CD14-positive monocyte (primary cell): ENCODE measurements around the gene MACROD1. TPM values are rescaled to one million over a fixed set of nuclear protein-coding genes. Genes with fewer than 3 reads are reported as not detected.

Experiments used
- DNase-seq, 3 donors: peaks; one replicate each; pipeline ENCODE4 v3.0.0-alpha.2; 2011 to 2022
- H2AFZ ChIP-seq: 2 replicates; pipeline ENCODE4 v1.6.0; 2012; ENCODE audit warnings: mild to moderate bottlenecking, low read depth, low read length, inconsistent platforms; ENCODE audit not compliant: insufficient read depth, poor library complexity, severe bottlenecking
- H3K27ac ChIP-seq, 2 donors: 1 replicate in 1 of 2; 2 replicates in 1 of 2; pipeline ENCODE4 v1.5.1; 2012 to 2013; ENCODE audit warnings: low read length in 2 of 2, control low read depth in 1 of 2, inconsistent platforms in 1 of 2, low read depth in 1 of 2, mild to moderate bottlenecking in 1 of 2
- H3K27me3 ChIP-seq, 2 donors: one replicate each; pipeline versions ENCODE4 v1.6.0 to v1.6.1; 2011 to 2013; ENCODE audit warnings: low read length in 2 of 2; ENCODE audit not compliant: control insufficient read depth in 2 of 2, insufficient read depth in 2 of 2
- H3K36me3 ChIP-seq, 2 donors: replicated peaks in 1 of 2; 1 replicate in 1 of 2; 2 replicates in 1 of 2; pipeline versions ENCODE4 v1.5.1 to v1.6.1; 2012 to 2013; ENCODE audit warnings: low read length in 2 of 2, control low read depth in 1 of 2, inconsistent platforms in 1 of 2, mild to moderate bottlenecking in 1 of 2; ENCODE audit not compliant: insufficient read depth in 2 of 2, control insufficient read depth in 1 of 2
- H3K4me1 ChIP-seq, 2 donors: 1 replicate in 1 of 2; 2 replicates in 1 of 2; pipeline versions ENCODE4 v1.5.1 to v1.6.1; 2012 to 2013; ENCODE audit warnings: low read length in 2 of 2, control low read depth in 1 of 2, inconsistent platforms in 1 of 2, mild to moderate bottlenecking in 1 of 2, moderate library complexity in 1 of 2; ENCODE audit not compliant: insufficient read depth in 2 of 2, control insufficient read depth in 1 of 2
- H3K4me2 ChIP-seq: replicated peaks from 2 replicates; pipeline ENCODE3; 2012; ENCODE audit warnings: low read length, moderate library complexity, mild to moderate bottlenecking; ENCODE audit not compliant: poor library complexity, severe bottlenecking; ENCODE audit errors: extremely low read depth
- H3K4me3 ChIP-seq, 3 experiments: fragments of 200-600 bp in 1 of 3; sonication (generic) in 1 of 3; replicated peaks in 1 of 3; 1 replicate in 2 of 3; 2 replicates in 1 of 3; pipeline ENCODE4 v1.5.1; 2011 to 2013; ENCODE audit warnings: low read length in 3 of 3, mild to moderate bottlenecking in 3 of 3, control low read depth in 2 of 3, low read depth in 2 of 3, inconsistent platforms in 1 of 3, moderate library complexity in 1 of 3
- H3K79me2 ChIP-seq: 2 replicates; pipeline ENCODE4 v1.6.0; 2012; ENCODE audit warnings: mild to moderate bottlenecking, control low read depth, inconsistent platforms, low read length, moderate library complexity; ENCODE audit not compliant: insufficient read depth
- H3K9ac ChIP-seq: 2 replicates; pipeline ENCODE4 v1.6.0; 2017; ENCODE audit warnings: low read length, mild to moderate bottlenecking; ENCODE audit not compliant: insufficient read depth, poor library complexity, severe bottlenecking
- H3K9me3 ChIP-seq, 2 donors: replicated peaks in 1 of 2; 1 replicate in 1 of 2; 2 replicates in 1 of 2; pipeline versions ENCODE4 v1.5.1 to v1.6.1; 2012 to 2013; ENCODE audit warnings: low read length in 2 of 2, control low read depth in 1 of 2; ENCODE audit not compliant: control insufficient read depth in 1 of 2, insufficient read depth in 1 of 2
- H4K20me1 ChIP-seq: 2 replicates; pipeline ENCODE4 v1.6.0; 2012; ENCODE audit warnings: mild to moderate bottlenecking, low read length, control low read depth, moderate library complexity; ENCODE audit not compliant: insufficient read depth
- H3K27ac Mint-ChIP-seq, 7 donors: one replicate each; pipeline ENCODE4 v1.8.0; 2020; ENCODE audit warnings: mild to moderate bottlenecking in 7 of 7, mixed read lengths in 7 of 7, moderate library complexity in 6 of 7, inconsistent platforms in 2 of 7
- H3K27me3 Mint-ChIP-seq, 3 donors: one replicate each; pipeline ENCODE4 v1.8.0; 2021 to 2022; ENCODE audit warnings: low read depth in 3 of 3, mild to moderate bottlenecking in 3 of 3, mixed read lengths in 3 of 3, moderate library complexity in 3 of 3, inconsistent platforms in 1 of 3
- H3K36me3 Mint-ChIP-seq, 2 donors: one replicate each; pipeline ENCODE4 v1.8.0; 2020; ENCODE audit warnings: mixed read lengths in 2 of 2, inconsistent platforms in 1 of 2, mild to moderate bottlenecking in 1 of 2
- H3K4me1 Mint-ChIP-seq: one replicate; pipeline ENCODE4 v1.8.0; 2020; ENCODE audit warnings: mild to moderate bottlenecking, mixed read lengths
- H3K4me3 Mint-ChIP-seq, 2 donors: one replicate each; pipeline ENCODE4 v1.8.0; 2020; ENCODE audit warnings: mild to moderate bottlenecking in 2 of 2, mixed read lengths in 2 of 2, moderate library complexity in 1 of 2
- H3K9me3 Mint-ChIP-seq, 7 donors: one replicate each; pipeline ENCODE4 v1.8.0; 2020 to 2022; ENCODE audit warnings: mixed read lengths in 7 of 7, mild to moderate bottlenecking in 6 of 7, moderate library complexity in 6 of 7, inconsistent platforms in 2 of 7
- CTCF ChIP-seq: fragments of 200-600 bp; IDR thresholded peaks from one replicate; pipeline ENCODE4 v1.8.0; 2022; ENCODE audit warnings: antibody characterized with exemption, mild to moderate bottlenecking
- WGBS: methylation state at CpG from one replicate; pipeline ENCODE4 v1.1.5; 2013; ENCODE audit warnings: missing lambda C conversion rate; ENCODE audit not compliant: insufficient coverage; 5-methylcytosine and 5-hydroxymethylcytosine counted together
- intact Hi-C, 2 donors: fragments of 100-400 bp; cut with micrococcal nuclease; formaldehyde crosslinking; loops; one replicate each; pipeline versions ENCODE4 v1.15.0 to v1.15.1; 2023
- polyA plus RNA-seq, 3 donors: library from polyadenylated mRNA; depleted of rRNA in 1 of 3; unstranded in 2 of 3; stranded (reverse) in 1 of 3; fragments of 300-500 nt in 2 of 3; fragments of >200 nt in 1 of 3; fragmentation: Illumina TruSeq in 2 of 3; gene quantifications; 1 replicate in 2 of 3; 2 replicates in 1 of 3; pipeline ENCODE4 v1.2.3, GENCODE V29; 2012 to 2021
- small RNA-seq: library from RNA; depleted of rRNA; stranded (forward); fragments of <200 nt; gene quantifications from one replicate; pipeline ENCODE3, GENCODE V24; 2012; ENCODE audit warnings: low read depth; ENCODE audit not compliant: insufficient read length

The MACROD1 gene
- polyA plus RNA-seq, 3 donors: 1.5 to 2.4 (median 2.2) TPM

- no peaks in the 10 kb centered on the region for H3K4me1 ChIP-seq
- no peak overlapping the region for H3K4me3 ChIP-seq
- H3K27ac Mint-ChIP-seq: no peak overlapping the region
- intact Hi-C loops: no loop called here
- H3K4me1 Mint-ChIP-seq: peaks cover 4% of the 10 kb centered on the region
- no peak overlapping the region for H3K4me2 ChIP-seq
- no peak for DNase-seq
- no peak overlapping the region for H2AFZ ChIP-seq
- WGBS: 100% methylated on average over 2 of the region's 4 CpGs
- no peak for TF ChIP-seq CTCF
- H3K9ac ChIP-seq: no peak overlapping the region
- H3K27ac ChIP-seq: no peak overlapping the region
- no peaks in the 10 kb centered on the region for H3K9me3 Mint-ChIP-seq
- H3K79me2 ChIP-seq: no peaks in the 10 kb centered on the region
- no peak overlapping the region for H3K4me3 Mint-ChIP-seq
- peaks cover 51 to 54% of the 10 kb centered on the region in 2 donors for H3K36me3 Mint-ChIP-seq
- H3K27me3 ChIP-seq: no peaks in the 10 kb centered on the region
- H3K9me3 ChIP-seq: no peaks in the 10 kb centered on the region
- no peaks in the 10 kb centered on the region for H4K20me1 ChIP-seq
- H3K27me3 Mint-ChIP-seq: peaks cover 0 to 3% (median 0%) of the 10 kb centered on the region in 3 donors
- H3K36me3 ChIP-seq: peaks cover 29 to 51% of the 10 kb centered on the region in 2 donors
These were observed 213.3 kb downstream of the MACROD1 start for GRCh38 chr11:63952570-63952969.

- no peaks in the 10 kb centered on the region for H4K20me1 ChIP-seq
- Mint-ChIP-seq H3K4me1 (peaks cover 4% of the 10 kb centered on the region), H3K9me3 (no peaks in the 10 kb centered on the region), H3K27ac (peak overlapping the region in 4 of 7 donors; percentile 4 to 43 (median 30)), H3K4me3 (no peak overlapping the region), H3K36me3 (peaks cover 53 to 54% of the 10 kb centered on the region in 2 donors), H3K27me3 (peaks cover 0 to 3% (median 0%) of the 10 kb centered on the region in 3 donors)
- DNase-seq: no peak
- H3K9me3 ChIP-seq: no peaks in the 10 kb centered on the region
- no peak for TF ChIP-seq CTCF
- peaks cover 29 to 51% of the 10 kb centered on the region in 2 donors for H3K36me3 ChIP-seq
- H3K4me1 ChIP-seq: no peaks in the 10 kb centered on the region
- H3K79me2 ChIP-seq: no peaks in the 10 kb centered on the region
- no peaks in the 10 kb centered on the region for H3K27me3 ChIP-seq
- no peak overlapping the region for H2AFZ ChIP-seq
- intact Hi-C loops: no loop called here
- no peak overlapping the region for H3K4me3 ChIP-seq
- H3K4me2 ChIP-seq: no peak overlapping the region
- no peak overlapping the region for H3K27ac ChIP-seq
- H3K9ac ChIP-seq: no peak overlapping the region
- WGBS: 48% methylated on average over 20 of the region's 20 CpGs
These were observed 214.0 kb downstream of the MACROD1 start for GRCh38 chr11:63951779-63952536.

Small RNA genes within 50 kb of the gene (small RNA-seq; reads per million reads assigned to genes)
- gene RNU6-45P: not detected

Other genes starting within 250 kb of the MACROD1 start
- not detected for gene RCOR2, start 248.9 kb downstream of the MACROD1 start, polyA plus RNA-seq
- 10 to 100 TPM in 1 of 3 donors, 1 to 10 TPM in 2; 1.5 to 14.5 (median 1.6) TPM for gene NAA40, start 227.1 kb downstream of the MACROD1 start, polyA plus RNA-seq
- gene COX8A, start 191.5 kb downstream of the MACROD1 start, polyA plus RNA-seq: 100 to 1,000 TPM; 354 to 588 (median 526) TPM
- gene OTUB1, start 179.7 kb downstream of the MACROD1 start, polyA plus RNA-seq: 100 to 1,000 TPM; 131 to 170 (median 140) TPM
- gene FLRT1, start 130.2 kb downstream of the MACROD1 start, polyA plus RNA-seq: not detected
- gene STIP1, start 20.1 kb upstream of the MACROD1 start, polyA plus RNA-seq: 10 to 100 TPM; 44.5 to 52.0 (median 51.1) TPM
- 100 to 1,000 TPM; 289 to 421 (median 310) TPM for gene FERMT3, start 40.6 kb upstream of the MACROD1 start, polyA plus RNA-seq
- gene TRPT1, start 60.1 kb upstream of the MACROD1 start, polyA plus RNA-seq: 10 to 100 TPM; 24.8 to 34.6 (median 31.6) TPM
- 10 to 100 TPM; 47.9 to 86.1 (median 56.1) TPM for gene NUDT22, start 60.2 kb upstream of the MACROD1 start, polyA plus RNA-seq
- gene DNAJC4, start 64.4 kb upstream of the MACROD1 start, polyA plus RNA-seq: 10 to 100 TPM; 25.5 to 78.9 (median 32.5) TPM
- 1 to 10 TPM in 1 of 3 donors, under 1 TPM in 1, not detected in 1; 0.40 to 5.6 TPM for gene VEGFB, start 68.5 kb upstream of the MACROD1 start, polyA plus RNA-seq
- gene FKBP2, start 75.0 kb upstream of the MACROD1 start, polyA plus RNA-seq: 10 to 100 TPM; 38.9 to 80.7 (median 71.1) TPM
- 10 to 100 TPM; 11.7 to 40.7 (median 34.2) TPM for gene PPP1R14B, start 80.8 kb upstream of the MACROD1 start, polyA plus RNA-seq
- 10 to 100 TPM in 1 of 3 donors, 1 to 10 TPM in 2; 1.1 to 17.8 (median 1.4) TPM for gene PLCB3, start 85.4 kb upstream of the MACROD1 start, polyA plus RNA-seq
- gene BAD, start 118.6 kb upstream of the MACROD1 start, polyA plus RNA-seq: 10 to 100 TPM; 21.1 to 63.2 (median 48.7) TPM
- gene GPR137, start 119.7 kb upstream of the MACROD1 start, polyA plus RNA-seq: 10 to 100 TPM in 1 of 3 donors, 1 to 10 TPM in 2; 7.8 to 21.0 (median 9.3) TPM
- gene KCNK4, start 125.2 kb upstream of the MACROD1 start, polyA plus RNA-seq: not detected
- gene CATSPERZ, start 134.2 kb upstream of the MACROD1 start, polyA plus RNA-seq: not detected
- 10 to 100 TPM; 15.3 to 45.7 (median 18.3) TPM for gene ESRRA, start 139.4 kb upstream of the MACROD1 start, polyA plus RNA-seq
- 100 to 1,000 TPM; 162 to 298 (median 254) TPM for gene TRMT112, start 151.4 kb upstream of the MACROD1 start, polyA plus RNA-seq
- 100 to 1,000 TPM; 136 to 318 (median 286) TPM for gene PRDX5, start 152.0 kb upstream of the MACROD1 start, polyA plus RNA-seq
- gene CCDC88B, start 174.1 kb upstream of the MACROD1 start, polyA plus RNA-seq: 100 to 1,000 TPM in 1 of 3 donors, 10 to 100 TPM in 1, 1 to 10 TPM in 1; 8.2 to 215 (median 18.9) TPM
- 100 to 1,000 TPM in 1 of 3 donors, 10 to 100 TPM in 2; 16.2 to 110 (median 24.5) TPM for gene RPS6KA4, start 193.0 kb upstream of the MACROD1 start, polyA plus RNA-seq